ENCODE data around the gene TCERG1L.

DNA sequence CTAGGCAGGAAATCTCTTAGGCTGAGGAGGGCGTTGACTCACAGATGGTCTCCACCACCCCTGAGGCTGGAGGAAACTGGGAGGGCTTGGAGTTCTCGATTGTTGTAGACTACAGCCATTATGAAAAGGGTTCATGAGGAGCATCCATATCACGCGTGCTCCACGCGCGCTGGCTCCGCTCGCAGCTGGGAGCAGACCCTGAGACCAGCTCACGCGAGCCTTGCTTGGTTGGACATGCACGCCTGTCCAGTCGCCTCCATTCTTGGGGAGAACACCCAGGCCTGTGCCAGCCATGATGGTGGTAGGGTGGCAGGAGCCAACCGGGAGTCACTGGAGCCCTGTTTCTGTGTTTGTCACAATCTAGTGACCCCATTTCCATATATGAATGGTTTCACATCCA is 139.1 kb downstream of the TCERG1L start:
- TF ChIP-seq, protein P1, sequence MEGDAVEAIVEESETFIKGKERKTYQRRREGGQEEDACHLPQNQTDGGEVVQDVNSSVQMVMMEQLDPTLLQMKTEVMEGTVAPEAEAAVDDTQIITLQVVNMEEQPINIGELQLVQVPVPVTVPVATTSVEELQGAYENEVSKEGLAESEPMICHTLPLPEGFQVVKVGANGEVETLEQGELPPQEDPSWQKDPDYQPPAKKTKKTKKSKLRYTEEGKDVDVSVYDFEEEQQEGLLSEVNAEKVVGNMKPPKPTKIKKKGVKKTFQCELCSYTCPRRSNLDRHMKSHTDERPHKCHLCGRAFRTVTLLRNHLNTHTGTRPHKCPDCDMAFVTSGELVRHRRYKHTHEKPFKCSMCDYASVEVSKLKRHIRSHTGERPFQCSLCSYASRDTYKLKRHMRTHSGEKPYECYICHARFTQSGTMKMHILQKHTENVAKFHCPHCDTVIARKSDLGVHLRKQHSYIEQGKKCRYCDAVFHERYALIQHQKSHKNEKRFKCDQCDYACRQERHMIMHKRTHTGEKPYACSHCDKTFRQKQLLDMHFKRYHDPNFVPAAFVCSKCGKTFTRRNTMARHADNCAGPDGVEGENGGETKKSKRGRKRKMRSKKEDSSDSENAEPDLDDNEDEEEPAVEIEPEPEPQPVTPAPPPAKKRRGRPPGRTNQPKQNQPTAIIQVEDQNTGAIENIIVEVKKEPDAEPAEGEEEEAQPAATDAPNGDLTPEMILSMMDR (IDR thresholded peaks at IDR 0.05 in 8 of 11, conservative IDR thresholded peaks at IDR 0.05 in 3 of 11), result no peak
- TF ChIP-seq POLR2AphosphoS5 (IDR thresholded peaks at IDR 0.05), result no peak
- no peak for TF ChIP-seq POLR2A (IDR thresholded peaks at IDR 0.05)
